ENCODE data around the gene IQSEC3.

The IQSEC3 gene

DNA sequence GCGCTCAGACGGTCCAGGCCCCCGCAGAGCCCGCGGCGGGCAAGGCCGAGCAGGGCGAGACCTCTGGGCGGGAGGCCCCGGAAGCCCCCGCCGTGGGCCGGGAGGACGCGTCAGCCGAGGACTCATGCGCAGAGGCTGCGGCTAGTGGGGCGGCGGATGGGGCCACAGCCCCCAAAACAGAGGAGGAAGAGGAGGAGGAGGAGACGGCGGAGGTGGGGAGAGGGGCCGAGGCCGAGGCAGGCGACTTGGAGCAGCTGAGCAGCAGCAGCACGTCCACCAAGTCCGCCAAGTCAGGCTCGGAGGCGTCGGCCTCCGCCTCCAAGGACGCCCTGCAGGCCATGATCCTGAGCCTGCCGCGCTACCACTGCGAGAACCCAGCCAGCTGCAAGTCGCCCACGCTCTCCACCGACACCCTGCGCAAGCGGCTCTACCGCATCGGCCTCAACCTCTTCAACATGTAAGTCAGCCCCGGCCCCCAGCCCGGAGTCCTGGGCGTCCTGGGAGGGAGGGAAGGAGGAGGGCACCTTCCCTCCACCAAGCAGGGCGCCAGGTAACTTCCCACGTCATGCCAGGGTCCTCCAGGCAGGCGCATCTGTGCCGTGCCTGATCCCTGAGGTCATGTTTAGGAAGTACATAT, 72.4 kb downstream of the IQSEC3 start:
- DNase-seq (ENCODE audit: low spot score) = no peak

DNA sequence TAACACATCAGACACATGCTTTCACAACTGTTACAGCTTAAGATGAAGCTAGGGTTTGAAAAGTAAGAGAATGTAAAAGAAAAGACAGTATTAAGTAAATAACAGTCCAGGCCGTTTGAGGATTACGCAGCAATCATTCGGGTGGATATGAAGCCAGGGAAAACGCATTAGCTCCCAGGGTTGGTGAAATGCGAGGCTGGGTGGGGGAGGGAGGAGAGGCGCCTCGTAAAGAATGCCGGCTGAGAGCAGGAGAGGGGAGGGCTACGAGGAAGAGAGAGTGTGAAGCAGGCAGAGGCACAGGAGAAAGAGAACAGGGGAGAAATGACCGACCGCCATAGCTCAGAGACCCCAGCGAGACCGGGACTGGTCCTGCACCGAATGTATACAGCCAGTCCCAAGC, 73.0 kb downstream of the IQSEC3 start:
- DNase-seq (ENCODE audit: low spot score) = no peak

DNA sequence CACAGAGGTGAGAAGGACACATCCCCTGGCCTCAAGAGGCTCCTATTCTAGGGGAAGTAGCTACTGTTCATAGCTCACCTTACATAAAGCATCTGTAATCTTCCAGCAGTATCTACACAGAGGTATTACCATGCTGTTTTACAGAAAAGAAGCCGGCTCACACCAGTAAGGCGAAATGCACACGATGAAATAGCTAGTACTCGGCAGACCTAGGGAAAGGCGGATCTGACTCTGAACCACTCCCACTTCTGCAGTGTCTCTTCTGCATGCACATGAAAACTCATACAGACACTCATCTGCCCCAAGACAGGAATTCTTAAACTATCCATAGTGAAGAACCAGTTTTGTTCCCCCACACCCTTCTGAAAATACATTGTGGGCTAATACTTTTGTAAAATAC, 73.6 kb downstream of the IQSEC3 start:
- DNase-seq (ENCODE audit: low spot score) = no peak

DNA sequence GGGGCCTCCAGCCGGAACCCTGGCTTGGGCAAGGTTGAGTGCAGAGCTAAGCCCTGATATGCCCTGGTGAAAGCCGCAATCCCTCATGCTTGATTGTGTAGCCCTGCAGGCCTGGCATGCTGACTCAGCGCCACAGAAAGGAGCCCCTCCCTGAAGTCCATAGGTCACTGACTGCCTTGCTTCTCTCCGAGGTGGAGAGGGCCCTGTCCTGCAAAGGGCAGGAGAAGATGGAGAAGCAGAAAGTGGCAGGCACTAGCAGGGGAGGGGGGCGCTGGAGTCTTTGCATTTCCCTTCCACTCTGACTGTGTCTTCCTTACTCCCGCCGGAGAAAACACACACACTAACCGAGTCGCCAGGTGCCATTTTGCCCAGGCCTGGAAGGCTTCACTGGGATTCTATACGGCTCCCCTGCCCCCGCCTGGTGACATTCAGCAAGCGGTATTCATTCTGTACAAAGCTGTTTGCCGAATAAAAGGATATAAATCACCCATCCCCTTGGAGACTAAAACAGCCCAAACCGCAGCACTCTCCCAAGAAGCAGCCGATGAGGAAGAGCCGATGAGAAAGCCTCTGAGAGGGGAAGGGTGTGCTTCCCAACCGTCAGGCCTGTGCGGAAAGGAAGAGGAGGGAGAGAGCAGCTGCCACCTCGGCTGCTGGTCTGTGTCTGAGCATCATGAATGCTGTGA, 77.5 kb downstream of the IQSEC3 start:
- DNase-seq (ENCODE audit: low spot score) = no peak

DNA sequence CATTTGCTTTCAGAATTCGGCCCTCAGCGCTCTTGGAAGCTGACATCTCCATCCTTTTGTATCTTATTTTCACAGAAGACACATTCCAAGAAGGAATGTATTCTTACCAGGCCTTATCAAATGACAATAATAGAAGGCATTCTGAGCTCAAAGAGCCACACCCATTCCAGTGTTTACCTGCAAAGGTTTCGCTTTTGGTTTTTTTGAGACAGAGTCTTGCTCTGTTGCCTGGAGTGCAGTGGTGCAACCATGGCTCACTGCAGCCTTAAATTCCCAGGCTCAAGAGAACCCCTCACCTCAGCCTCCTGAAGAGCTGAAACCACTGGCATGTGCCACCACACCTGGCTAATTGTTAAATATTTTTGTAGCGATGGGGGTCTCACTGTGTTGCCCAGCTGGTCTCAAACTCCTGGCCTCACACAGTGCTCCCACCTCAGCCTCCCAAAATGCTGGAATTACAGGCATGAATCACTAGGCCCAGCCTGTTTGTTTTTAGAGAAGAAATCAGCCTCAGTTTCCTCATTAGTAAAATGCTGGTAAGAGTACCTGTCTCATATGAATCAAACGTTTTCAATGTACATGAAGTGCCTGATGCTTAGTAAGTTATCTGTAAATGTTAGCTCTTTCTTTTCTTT, 78.2 kb downstream of the IQSEC3 start:
- DNase-seq (ENCODE audit: low spot score) = no peak

DNA sequence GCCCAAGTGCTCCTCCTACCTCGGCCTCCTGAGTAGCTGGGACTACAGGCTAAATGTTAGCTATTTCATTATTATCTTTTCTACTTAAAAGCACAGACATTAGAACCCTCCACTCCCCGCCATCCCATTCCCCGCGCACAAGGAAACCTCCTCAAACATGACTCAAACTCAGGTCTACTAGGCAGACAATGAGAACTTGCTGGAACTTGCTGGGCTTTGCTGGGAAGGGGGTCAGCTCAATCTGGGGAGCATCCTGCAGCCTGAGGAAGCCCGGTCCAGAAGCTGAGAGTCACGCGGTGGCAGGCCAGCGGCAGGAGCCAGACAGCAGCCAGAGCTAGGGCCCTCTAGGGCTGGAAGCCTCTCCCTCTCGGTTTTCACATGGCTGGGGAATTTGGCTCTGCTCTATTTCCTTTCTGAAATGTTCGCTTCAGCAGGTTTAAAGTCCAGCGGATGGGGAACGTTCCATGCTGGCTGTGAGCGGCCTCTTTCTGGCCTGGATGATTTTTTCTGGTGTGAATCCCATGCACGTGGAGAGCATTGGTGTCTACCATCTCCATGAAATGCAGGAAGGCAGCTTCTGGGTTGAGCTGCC, 78.9 kb downstream of the IQSEC3 start:
- no peak for DNase-seq (ENCODE audit: low spot score)

DNA sequence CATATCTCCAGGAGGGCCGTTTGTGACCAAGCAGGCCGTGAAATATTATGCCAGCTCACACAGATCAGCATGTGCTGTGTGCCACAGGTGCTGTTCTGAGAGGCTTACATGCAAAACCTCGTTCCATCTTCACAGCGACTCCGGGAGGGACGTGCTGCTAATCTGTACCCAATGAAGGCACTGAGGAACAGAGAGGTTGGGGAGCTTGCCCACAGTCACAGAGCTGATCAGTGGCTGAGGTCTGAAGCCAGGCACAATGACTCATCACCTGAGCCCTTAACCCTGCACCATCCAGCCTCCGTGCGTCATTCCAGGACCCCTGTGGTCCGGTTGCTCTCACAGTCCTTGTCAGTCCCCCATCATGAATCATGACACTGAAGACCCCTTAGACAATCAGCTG, 80.7 kb downstream of the IQSEC3 start:
- no peak for DNase-seq (ENCODE audit: low spot score)

DNA sequence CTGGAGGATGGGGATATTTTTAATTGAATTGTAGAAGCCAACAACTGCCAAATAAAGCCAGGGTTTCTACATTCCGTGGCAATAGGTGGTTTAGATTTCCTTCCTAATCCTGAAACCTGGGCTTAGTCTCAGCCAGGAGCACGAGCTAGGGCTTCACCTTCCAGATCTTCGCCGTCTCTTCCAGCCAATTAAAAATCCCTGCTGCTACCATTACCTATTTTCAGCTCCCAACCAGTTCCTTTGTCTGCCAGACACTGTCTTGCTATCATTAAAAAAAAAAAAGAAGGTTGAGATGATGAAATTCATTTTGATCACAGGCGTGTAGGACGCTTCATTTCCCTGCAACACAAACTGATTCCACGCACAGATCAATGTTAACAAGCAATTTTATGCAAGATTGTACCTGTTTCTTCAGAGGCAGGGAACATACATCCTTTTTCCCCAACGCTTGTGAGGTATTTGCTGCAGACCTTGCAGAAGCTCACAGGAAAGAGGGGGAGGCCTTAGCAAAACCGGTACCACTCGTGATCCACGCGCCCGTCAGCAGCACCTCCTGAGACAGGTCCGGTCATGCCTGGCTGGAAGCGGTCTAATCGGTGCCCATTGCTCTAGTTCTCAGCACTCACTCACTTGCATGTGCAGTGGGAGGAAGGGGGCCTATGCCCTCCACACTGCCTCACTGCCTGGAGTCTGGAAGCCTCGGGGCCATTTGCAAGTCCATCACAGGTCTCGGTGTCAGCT, 82.3 kb downstream of the IQSEC3 start:
- no peak for DNase-seq (ENCODE audit: low spot score)

DNA sequence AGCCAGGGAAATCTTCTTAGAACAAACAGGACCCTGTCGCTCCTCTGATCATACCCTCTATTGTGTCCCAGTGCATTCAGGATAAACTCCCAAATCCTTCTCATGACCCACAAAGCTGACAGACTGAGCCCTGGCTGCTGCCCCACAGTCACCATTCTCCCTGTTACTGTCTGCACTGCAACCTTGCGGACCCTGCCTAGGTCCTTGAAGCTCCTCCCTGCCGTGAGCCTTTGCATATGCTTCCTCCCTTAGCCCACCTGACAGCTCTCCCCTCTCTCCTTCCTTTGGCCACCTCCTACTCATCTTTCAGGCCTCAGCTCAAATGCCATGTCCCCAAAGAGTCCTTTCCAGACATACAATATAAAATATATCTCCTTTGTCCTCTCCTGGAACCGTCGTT, 85.0 kb downstream of the IQSEC3 start:
- DNase-seq (ENCODE audit: low spot score) = no peak

DNA sequence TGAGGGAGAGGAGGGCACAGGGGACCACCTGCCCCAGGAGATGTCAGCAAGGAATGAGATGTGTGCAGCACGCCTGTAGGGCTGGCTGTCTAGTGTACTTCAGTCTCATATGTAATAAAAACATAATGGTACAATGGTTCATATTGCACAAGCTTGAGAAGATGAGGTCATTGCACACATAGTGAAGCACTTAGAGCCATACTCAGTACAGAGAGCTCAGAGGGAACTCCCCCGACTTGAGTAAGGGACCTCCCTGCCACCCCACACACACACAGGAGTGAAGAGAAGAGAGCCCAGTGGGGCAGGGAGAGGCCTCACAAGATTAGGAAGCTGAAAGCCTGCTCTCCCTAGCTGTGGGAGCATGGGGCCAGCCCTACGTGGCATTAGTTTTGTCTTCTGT, 85.9 kb downstream of the IQSEC3 start:
- DNase-seq (ENCODE audit: low spot score) = no peak

DNA sequence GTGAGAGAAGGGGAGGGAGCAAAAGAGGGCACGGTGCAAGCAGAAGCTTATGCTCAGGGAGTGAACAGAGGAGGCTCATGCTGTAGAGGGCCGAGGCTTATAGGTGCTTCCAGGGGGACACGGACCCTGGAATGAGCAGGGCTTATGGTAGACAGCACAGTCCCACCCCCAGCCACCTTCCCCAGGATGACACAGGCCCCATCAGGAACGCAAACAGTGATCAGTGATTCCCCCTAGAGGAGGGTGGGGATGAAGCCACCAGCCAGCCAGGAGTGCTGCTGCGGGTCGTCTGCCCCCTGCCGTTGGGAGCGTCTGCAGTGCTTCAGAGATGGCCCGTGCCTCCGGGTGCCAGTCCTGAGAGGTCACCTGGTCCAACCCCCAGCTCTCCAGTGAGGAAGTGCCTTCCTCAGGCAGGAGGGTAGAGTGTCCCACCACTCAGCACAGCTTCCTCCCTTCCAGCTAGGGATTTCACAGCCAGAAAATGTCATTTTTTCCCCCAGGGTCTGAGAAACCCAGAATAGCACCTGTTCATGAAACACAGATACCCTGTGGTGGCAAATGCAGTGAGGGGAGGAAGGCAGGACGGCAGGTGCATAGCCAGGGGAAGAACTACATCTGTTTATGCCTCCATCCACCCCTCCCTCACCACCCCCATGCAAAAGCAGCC, 86.6 kb downstream of the IQSEC3 start:
- DNase-seq (ENCODE audit: low spot score) = peak; percentile 27

DNA sequence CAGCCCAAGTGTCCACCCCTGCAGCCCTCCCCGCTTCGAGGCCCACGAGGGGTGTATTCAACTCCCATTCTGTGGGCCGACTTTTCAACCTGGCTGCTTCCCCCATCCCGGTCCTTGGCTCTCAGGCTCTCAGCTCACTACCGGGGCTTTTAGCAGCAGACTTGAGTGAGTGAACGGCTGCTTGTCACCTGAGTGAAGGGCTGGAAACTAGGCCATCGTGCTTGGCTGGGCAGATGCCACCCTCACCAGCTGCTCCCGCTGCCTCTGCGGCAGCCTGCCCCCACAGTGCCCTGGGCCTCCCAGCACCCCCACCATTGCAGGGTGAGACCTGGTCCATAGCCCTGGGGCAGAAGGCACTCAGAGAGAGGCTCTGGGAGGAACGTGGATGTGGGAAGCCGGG, 87.5 kb downstream of the IQSEC3 start:
- no peak for DNase-seq (ENCODE audit: low spot score)

DNA sequence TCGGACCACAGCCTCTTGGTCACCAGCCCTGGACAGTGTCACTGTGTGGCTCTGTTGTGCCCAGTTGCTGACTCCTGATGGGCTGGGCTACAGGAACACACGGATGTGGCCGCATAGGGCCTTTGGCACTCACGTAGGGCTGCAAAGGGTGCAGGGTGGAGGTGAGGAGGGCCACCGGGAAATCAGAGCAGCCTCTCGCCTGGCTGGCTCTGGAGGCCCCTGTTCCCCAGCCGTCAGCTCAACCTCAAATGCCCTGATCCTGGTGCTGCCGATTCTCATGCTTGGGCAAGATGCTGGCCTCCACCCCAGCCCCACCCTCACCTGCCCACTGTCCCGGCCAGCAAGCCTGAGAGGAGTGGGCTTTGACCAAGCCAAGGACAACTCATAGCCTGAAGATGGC, 88.4 kb downstream of the IQSEC3 start:
- no peak for DNase-seq (ENCODE audit: low spot score)

DNA sequence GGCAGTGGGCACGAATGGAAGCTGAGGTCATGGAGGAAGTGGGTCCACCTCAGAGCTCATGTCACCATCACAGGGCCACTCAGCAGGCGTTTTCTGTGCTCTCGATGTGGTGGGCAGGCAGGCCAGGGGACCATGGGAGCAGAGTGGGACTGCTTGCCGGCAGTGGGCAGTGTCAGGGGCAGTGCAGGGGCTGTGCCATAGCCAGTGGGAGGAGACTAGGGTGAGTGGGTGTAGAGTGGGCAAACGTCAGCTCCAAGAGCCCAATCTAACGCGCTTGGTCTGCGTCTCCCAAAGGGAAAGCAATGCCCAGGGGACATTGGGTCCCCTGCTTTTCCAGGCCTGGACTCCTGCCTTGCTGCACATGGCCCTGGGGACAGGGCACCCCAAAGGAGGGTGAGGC, 89.1 kb downstream of the IQSEC3 start:
- no peak for DNase-seq (ENCODE audit: low spot score)

DNA sequence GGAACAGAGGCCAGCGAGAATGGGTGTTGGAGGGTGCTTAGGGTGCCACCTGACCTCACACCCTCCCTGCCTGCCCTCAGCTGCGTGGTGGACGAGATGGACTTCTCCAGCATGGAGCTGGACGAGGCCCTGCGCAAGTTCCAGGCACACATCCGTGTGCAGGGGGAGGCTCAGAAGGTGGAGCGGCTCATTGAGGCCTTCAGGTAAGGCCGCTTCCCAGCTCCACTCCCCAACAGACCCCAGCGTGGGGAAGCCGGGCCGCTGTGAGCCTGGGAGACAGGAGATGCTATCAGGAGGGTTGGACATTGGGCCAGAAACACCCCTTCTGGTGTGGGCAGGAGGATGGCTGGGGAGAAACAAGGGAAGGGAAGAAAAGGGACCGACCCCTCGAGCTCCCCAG, 90.4 kb downstream of the IQSEC3 start:
- no peak for DNase-seq (ENCODE audit: low spot score)

DNA sequence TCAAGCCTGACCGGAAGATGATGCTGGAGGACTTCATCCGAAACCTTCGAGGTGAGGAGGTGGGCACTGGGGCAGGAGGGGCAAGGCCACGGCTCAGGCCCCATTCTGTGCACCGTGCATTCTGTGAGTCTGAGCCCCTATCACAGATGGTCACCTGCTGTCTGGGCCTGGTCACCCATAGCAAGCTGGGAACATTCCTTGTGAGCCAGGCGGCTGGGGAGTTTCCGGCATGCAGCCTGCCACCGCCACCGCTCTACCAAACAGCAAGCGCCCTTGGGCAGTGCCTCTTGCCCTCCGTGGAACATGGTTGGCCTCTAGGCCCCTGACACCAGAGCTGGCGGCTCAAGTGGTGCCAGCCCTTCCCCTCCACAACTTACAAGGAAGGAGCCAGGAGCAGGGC, 91.1 kb downstream of the IQSEC3 start:
- no peak for DNase-seq (ENCODE audit: low spot score)

DNA sequence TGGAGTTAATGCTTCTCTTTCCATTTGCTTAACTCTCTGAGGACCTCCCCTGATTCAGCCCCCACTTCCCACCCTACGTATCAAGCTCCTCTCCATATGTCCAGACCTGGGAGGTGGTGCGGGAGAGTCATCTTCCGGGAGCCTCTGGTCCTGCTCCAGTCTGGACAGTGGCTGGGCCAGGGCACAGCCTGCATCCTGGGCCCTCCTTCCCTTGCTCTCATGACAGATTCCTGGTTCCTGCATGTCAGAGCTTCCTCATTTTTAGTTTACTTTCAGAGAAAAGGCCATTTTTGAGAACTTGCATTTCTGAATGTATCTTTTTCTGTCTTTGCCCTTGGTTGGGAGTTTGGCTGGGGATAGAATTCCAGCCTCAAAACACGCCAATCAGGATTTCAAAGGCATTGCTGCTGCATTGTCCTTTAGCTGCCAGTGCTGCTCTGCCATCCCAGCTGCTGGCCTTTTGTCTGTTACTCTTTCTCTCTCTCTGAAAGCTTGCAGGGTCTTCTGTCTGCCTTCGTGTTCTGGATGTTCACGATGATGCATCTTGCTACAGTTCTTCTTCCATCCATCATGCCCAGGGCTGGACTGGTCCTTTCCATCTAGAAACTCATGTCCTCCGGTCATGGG, 92.7 kb downstream of the IQSEC3 start:
- DNase-seq (ENCODE audit: low spot score) = no peak

DNA sequence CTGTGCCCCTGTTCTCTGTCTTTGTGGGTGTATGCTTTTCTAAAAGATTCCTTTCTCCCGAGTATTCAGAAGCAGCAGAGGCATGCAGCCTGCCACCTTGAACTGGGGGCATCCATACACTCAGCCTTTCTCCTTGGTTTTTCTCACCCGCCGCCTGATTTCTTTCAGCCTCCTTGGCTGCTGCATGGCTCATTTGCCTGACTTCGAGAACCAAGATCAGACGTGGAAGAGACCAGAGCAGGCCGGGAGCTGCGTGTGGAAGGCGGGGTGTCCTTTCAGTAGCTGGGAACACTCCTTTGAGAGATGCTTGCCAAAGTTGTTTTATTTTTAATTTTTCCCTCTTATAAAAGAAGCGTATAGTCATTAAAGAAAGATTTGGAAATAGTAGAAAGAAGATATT, 94.3 kb downstream of the IQSEC3 start:
- no peak for DNase-seq (ENCODE audit: low spot score)

DNA sequence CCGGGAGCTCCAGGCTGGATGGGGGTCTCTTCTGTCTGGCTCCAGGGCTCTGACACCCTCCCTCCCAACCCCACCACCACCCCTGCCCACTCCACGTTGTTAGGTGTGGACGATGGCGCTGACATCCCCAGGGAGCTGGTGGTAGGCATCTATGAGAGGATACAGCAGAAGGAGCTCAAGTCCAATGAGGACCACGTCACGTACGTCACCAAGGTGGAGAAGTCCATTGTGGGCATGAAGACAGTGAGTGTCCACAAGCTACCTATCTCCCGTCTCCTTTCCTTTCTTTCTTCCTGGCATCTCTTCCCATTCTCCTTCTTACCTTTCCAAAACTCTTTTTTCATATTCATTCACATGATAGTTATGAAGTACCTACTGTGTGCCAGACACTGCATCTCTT, 95.3 kb downstream of the IQSEC3 start:
- DNase-seq (ENCODE audit: low spot score) = no peak

DNA sequence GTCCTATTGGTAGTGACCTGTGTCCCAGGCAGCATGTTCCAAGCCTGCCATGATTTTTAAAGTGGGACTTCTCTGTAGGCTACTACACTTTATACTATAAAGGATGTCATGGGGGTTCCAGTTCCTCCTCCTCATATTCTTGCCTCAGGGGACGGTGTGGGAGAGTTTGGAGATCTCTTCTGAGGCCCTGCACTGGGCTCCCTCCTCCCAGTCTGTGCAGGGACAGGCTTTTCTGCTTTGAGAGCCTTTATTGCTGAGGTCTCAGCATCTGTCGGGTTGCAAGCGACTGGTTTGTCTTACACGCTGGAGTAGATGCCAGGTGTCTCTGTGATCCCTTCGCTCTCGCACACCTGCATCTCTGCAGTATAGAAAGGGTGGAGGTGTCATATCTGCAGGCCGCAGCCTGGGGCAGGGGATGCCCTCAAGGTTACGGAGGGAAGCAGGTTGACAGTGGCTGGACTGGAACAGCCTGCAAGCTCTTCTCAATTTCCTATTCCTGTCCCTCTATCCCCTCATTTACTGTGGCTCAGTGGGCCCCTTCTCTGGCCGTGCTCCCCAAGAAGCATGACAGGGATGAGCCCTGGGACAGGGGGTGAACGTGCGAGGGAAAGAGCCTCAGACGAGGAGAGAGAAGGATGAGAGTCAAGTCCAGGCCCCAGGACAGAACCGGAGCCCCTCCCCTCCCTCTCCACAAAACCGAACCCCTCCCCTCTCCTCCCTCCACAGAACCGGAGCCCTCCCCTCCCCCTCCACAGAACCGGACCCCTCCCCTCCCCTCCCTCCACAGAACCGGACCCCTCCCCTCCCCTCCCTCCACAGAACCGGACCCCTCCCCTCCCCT, 96.1 kb downstream of the IQSEC3 start:
- DNase-seq (ENCODE audit: low spot score) = no peak
